Brain pericyte (primary cell): ENCODE measurements around the gene AQP3.
A peak's percentile ranks its signal among the peaks of the same experiment; 100 is the strongest.
"Not testable (repeated sequence)": the region's sequence is repeated elsewhere in the genome, so short reads cannot be mapped to it uniquely, and the experiment has no call there.

ENCODE experiments used
- DNase-seq: peaks from one replicate; pipeline ENCODE4 v3.0.0-alpha.2; 2012; ENCODE audit warnings: low read depth, low spot score

Gene AQP3

DNA sequence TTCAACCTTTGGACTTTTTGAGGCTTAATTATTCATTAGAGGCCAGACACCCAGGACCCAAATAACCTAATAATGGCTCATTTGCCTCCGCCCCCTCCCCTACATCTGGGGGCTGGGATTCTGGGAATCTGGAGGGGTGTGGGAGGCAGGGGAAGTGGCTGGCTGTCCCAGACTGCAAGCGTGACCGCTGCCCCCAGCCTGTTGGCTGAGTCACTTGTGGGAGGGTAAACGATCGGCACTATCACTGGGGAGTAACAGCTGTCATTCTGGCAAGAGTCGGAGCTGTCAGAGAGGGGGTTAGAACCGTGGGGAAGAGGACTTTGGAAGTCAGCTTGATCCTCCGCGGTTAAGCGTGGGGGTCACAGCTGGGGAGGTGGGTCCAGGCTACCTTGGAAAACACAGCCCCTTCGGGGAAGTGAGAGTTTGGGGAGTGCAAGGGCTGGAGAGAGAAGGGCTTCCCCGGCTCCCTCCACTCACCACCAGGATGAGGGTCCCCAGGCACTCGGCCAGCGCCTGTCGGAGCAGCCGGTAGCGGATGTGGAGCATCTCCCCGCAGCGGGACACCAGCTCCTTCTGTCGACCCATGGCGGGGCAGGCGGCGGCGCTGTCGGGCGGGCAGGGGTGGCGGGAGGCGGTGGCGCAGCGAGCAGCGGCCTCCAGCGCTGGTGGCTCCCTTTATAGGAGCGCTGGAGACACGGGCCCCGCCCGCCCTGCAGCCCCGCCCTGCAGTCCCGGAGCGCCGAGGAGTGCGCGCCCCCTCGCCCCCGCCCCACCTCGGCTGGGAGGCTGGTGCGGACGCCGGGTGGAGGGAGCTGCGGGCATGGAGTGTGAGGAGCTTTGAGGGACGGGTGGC, at the start of gene AQP3:
TSS of gene AQP3 (minus strand) at position 648 of the 853 bp plus-strand sequence. CDS start at position 585, 63 bp downstream.
- DNase-seq: no peak

DNA sequence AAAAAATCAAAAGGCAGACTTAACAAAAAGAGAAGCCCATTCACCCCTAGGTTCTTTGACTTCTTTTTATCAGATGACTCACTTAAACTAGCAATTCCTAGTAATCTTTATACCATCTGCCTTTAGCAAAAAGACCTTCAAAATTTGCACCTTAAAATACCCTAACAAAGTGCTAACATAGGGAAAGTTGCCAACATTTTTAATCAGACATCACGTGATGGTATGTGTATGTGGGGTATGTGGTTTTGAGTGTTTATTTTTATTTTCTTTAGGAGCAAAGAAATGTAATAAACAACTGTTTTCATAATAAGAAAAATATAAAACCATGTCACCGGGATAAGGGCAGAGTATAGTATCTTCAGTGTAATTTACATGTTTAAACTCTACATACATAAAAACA, 46.4 kb upstream of the AQP3 start:
- not testable (repeated sequence) for DNase-seq

DNA sequence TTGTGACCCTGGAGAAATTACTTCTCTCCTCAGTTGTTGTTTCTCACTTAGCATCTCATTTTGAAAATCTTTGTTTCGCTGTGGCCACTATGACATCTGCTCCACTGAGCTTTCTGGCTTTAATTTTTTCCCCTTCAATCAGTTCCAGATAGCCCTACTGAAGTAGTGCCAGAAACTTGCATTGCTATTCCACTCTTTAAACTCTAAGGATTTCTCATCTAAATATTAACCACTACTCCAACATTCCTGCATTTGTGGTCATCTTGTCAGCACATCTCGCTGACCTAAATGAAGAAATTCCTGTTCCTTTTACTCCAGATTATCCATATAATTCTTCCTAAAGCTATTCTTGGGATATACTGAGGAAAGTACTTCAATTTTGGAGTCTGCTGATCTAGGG, 41.7 kb upstream of the AQP3 start:
- DNase-seq: no peak

DNA sequence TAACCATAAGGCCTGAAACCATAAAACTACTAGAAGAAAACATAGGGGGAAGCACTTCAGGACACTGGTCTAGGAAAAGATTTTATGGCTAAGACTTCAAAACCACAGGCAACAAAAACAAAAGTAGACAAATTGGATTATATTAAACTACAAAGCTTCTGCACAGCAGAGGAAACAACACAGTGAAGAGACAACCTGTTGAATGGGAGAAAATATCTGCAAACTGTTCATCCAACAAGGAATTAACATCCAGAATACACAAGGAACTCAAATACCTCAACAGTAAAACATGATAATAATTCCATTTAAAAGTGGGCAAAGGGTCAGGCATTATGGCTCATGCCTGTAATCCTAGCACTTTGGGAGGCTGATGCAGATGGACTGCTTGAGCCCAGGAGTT, 37.9 kb upstream of the AQP3 start:
- not testable (repeated sequence) for DNase-seq

DNA sequence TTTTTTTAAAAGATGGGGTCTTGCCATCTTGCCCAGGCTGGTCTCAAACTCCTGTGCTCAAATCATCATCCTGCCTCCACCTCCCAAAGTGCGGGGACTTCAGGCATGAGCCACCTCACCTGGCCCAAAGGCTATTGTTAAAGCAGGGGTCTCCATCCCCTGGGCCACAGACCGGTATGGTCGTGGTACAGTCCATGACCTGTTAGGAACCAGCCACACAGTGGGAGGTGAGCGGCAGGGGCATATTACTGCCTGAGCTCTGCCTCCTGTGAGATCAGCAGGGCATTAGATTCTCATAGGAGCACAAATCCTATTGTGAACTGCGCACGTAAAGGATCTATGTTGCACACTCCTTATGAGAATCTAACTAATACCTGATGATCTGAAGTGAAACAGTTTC, 33.6 kb upstream of the AQP3 start:
- DNase-seq: no peak

DNA sequence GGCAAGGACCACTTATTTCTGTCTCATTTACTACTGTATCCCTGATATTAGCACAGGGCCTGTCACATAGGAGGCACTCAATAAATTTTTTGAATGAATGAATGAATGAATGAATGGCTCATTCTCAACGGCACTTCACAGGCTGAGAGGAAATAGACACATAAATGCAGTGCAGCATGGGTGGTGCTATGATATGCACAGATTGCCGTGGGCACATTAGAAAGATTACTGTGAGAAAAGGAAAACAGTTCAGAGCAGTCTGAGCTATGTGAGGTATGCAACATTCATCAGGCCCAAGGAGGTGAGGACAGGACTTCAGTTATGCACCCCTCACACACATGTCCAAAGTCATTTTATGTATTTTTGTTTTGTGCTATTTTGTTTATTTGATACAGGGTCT, 32.7 kb upstream of the AQP3 start:
- no peak for DNase-seq

DNA sequence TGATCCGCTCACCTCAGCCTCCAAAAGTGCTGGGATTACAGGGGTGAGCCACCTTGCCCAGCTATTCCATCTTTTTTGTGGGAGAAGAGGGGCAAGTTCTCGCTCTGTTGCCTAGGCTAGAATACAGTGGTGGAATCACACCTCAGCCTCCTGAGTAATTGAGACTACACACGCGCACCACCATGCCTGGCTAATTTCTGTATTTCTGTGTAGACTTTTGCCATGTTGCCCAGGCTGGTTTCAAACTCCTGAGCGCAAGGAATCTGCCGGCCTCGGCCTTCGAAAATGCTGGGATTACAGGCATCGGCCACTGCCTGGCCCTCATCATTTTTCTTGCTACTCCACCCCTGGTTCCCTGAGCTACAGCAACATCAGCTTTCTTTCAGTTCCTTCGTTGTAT, 29.1 kb upstream of the AQP3 start:
- no peak for DNase-seq

DNA sequence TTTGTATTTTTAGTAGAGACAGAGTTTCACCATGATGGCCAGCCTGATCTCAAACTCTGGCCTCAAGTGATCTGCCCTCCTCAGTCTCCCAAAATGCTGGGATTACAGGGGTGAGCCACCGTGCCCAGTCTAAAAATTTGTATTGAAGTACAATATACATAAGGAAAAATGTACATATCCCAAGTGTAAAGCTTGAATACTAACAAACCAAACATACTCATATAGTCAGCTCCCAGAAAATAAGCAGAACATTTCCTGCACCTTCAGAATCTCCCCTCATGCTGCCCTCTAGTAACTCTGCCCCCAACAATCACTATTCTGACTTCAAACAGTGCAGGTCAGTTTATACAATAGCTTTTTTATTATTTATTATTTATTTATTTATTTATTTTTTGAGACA, 28.0 kb upstream of the AQP3 start:
- DNase-seq: no peak

DNA sequence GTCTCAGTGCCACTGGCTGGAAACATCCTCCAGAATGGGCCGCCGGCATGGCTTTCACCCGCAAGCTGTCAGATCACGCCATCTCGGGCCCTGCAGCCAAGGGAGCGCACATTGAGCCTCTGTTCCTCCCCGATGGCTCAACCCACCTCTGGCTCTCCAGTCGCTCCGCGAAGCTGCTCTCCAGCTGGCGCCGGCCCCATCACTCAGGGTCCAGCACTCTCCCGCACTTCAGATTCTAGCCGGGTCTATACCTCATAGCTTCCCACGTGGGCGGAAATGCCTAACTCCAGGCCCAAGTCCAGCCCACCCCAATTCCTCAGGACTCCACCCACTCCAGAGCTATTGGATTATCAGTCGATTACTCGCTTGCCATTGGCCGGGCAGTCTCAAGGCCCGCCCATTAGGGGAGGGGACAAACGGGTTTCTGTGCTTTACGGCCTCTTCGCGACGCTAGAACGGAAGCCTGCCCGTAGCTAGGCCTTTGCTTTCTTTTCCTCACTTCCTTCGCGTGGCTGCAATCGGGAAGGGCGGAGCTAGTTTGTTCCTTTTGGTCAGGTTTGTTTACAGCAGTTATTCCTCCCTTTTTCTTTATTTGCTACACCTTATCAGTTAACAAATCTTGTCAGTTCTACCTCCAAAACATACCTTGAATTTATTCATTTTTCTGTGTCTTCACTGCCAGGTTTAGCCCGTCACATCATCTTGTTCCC, 26.4 kb upstream of the AQP3 start, which contains the start of gene NOL6:
TSS of gene NOL6 (minus strand) at position 282 of the 710 bp plus-strand sequence. CDS start at position 200, 82 bp downstream.
- peak; percentile 97 for DNase-seq

DNA sequence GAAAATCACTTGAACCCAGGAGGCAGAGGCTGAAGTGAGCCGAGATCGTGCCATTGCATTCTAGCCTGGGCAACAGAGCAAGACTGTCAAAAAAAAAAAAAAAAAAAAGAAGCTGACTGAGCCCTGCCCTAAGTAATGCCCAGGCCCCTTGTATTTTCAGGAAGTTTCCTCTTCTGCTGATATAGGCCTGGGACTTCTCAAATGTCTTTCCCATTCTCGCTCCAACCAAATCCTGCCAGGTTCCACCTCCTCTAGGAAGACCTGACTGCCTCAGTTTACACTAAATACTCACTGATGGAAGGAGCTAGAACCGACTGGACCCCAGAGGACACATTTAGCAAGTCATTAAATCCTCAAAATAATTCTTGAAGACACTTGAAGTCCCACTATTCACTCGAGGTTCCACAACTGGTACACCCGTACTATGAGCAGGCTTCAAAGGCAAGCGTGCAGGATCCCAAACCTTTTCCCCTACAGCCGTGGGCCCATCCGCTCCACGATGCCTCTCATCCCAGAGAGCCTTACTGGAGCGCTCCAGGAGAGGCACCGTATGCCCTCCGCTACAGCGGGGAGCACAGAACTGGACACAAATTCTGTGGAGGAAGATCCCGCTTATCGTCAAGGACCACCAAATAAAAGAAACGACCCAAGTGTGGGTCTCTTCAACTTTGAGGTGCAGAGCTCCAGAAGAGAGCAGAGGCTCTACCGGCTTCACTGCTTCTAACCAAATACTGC, 25.7 kb upstream of the AQP3 start:
- DNase-seq: no peak

DNA sequence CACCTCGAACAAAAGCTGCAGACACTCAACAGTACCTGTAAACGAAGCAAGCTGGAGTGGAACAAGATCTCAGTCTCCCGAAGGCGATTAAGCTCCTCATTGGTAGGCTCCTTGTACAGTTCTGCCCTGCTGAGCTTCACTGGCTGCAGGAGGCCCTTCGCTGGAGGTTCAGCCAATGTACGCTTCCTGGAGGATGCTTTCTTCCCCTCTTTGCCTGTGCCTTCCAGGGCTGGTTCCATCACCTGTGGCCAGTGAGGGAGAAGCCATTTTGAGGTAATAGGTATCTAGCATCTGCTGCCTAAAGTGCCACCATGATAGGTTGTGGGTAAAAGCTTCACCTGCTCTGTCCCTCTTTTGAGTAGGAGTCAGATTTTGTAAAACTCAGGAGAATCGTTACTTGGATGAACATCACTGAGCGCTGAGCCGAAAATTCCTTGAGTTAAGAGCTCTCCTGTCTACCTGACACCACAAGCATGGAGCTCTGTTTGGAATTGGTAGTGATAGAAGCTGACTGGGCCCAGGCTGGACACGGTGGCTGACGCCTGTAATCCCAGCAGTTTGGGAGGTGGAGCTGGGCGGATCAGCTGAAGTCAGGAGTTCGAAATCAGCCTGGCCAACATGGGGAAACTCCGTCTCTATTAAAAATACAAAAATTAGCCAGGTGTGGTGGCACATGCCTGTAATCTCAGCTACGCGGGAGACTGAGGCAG, 24.9 kb upstream of the AQP3 start:
- DNase-seq: no peak

DNA sequence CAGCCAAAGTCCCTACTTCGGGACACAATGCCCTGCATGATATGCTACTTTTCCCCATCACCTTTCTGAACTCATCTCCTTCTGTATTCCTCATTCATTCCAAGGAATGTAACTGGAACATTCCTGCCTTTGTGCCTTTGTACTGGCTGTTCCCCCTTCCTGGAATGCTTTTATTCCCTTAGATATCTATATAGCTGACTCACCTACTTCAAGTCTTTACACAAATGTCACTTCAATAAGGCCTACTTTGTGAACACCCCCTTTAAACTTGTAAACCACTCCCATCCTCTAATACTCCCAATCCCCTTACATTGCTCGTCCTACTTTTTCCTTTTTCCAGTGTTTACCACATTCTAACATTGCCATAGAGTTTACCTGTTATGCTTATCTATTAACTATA, 24.0 kb upstream of the AQP3 start:
- no peak for DNase-seq

DNA sequence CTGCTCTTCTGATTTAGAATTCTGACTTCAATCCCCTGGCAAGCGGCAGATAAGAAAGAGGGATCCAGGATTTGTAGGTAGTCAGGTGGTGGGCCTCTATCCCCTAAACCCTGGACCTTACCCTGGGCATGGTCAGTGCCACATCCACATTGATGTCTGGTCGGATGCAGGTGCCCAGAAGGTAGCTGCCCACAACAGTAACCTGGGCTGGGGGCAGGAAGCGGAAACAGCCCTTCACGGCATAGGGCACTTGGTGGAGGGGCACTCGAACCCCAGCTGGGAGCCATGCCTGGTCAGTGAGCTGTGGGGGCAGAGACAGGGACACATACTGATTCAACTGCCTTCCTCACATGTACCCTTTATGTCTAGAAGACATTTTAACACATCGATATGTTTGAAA, 22.5 kb upstream of the AQP3 start:
- no peak for DNase-seq

DNA sequence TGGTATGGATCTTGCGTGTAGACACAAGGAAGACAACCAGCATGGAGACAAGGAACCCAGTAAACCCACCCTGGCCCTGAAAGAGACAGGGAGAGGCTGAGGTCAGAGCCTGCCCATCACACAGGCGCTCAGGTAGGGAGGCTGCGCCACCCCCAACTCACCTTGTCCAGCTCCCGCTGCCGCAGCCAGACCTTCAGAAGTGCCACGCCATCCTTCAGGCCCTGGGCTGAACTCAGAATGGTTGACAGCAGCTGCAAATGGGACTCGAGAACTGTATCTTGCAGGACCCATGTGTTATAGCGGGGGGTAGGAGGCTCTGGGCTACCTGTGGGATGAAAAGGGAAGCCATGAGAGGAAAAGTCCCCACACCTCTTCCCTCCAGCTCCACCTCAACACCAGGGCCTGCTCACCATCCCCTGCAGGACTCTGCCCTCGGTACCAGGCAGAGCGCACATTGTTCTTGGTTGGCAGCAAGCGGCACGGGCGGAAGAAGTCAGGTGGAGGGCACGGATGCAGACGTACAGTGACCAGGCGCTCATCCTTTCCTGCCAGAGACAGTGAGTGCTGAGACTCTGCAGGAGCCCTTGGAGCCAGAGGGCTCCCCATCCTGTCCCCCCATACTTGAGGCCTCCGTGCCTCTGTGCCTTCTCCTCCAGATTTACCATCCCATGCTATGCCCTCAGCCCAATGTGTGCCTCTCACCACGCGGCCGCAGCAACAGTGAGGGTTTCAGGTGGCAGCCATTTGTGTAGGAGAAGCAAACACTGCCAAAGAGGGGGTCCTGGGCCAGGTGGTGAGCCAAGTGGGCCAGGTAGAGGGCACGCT, 21.6 kb upstream of the AQP3 start:
- no peak for DNase-seq

DNA sequence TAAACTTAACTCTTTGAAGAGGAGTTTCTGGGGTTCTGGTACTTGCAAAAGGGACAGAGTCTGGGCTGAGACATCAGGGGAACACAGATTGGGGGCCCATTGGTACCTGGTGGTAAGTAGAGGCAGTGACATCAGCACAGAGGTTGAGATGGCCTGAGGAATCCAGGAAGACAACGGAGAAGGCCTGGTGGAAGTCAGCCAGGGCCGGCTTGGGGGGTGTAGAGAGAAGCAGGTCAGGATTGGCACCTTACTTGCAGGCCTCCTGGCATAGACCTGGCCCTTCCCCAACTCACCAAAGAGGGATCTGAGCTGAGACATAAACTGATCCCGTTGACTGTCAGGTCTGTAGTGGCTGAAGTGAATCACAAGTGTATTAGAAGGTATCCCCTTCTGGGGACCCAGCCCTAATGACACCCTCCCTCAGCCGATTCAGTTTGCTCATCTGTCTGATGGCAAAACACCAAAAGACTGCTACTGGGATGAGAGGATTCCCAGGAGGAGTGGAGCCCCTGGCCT, 20.9 kb upstream of the AQP3 start:
- DNase-seq: no peak

DNA sequence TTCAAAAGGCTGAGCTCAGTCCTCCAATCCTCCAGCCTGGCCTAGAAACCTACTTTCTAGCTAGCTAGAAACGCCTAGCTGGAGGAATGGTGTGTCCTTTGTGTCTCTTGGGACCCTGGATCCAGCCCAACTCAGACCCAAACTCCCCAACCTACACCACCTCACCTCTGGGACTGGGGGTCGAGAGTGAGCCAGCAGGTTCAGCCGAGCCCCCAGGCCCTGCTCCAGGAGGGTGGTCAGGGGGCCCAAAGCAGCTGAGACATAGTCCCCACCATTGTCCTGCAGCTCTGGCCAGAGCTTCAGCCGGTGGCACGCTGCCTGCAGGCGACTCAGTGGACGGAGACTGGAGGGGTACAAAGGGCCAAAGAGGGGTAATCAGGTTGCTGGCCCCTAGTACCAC, 20.1 kb upstream of the AQP3 start:
- DNase-seq: no peak

DNA sequence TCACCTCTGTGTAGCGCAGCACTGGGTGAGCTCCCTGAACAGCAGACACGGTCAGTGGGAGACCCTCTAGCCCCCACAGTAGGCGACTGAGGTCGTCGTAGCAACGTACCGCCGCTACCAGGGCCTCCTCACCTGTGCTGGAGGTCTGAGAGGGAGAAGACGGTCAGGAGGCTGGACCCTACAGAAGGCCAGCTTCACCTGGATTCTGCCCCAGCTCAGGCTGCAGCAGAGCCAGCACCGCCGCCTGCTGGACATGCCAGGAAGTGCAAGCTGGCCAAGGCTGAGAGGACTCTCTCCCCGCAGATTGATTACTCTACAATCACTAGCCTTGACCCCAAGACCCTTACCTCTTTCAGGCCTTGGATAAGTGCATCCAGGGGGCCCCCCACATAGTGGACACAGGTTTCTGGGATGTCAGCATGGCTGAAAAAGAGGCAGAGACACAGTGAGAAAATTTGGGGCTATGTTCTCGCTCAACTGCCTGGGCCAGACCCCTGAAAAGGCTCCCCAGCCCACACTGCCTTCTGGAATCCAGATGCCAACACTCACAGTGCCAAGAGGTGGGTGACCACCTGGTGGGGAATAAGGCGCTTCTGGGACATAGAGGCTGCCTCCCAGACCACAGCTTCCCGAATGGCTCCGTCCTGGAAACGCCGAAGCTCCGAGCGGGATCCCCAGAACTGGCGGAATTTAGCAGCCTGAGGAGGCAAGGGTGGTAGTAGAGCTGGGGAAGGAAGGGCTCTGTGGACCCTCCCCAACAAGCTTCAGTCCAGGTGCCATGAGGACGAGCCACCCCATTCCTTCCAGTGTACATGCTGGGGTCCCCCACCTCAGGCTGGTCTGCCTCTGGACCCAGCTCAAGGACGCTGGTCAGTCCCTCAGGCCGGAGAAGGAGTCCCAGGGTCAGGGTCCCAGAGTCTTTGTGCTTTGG, 19.4 kb upstream of the AQP3 start:
- DNase-seq: no peak

DNA sequence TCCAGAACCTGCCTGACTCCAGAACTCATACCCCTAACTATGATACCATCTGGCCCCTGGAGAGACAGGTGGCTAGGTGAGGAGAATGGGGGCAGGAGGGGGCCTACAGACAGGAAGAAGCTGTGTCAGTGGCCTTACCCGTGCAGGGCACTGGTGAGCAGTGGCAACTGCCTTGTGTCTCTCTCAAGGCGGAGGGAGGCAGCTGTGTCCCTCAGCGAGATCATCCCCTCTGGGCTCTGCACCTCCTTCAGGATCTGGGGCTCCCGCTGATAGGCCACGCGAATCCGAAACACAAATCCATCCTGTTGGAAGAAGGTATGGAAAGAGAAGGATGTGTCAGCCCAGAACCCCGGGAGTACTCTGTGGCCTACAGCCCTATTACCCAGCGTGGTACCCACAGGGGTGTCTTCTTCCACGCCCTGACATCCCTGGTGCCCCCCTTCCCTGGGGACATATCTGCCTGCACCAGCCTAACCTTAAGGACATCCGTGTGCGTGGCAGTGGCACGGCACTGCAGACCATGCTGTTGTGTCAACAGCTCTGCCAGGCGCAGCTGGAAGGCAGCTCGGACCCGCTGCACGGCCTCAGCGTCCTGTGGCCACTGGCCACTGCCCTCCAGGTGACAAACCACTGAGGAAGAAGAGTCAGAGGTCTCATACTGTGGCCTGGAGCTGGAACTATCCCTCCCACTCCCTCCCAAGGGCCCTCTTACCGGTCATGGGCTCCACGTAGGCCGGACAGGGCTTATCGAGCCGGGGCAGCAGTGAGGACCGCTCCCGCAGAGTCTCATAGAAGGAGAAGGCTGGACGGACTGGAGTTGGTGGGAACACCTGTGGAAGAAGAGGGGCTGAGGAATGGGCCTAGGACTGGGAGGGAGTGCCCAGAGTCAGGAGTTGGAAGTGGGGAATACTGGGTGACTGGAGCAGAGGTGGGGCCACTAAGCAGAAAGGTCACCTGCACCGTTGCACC, 18.5 kb upstream of the AQP3 start:
- DNase-seq: no peak
